22Rv1 (cell line): ENCODE data around the gene ADNP.

Experiments used
- ZFX ChIP-seq: fragments of 450-650 bp; IDR thresholded peaks from 2 replicates; pipeline ENCODE4 v1.6.1; 2017; ENCODE audit warnings: antibody characterized with exemption, borderline replicate concordance
- TF ChIP-seq, protein P1 (sequence below): fragments of 450-650 bp; IDR thresholded peaks from 2 replicates; pipeline ENCODE4 v1.5.1; 2017; ENCODE audit warnings: mild to moderate bottlenecking

DNA sequence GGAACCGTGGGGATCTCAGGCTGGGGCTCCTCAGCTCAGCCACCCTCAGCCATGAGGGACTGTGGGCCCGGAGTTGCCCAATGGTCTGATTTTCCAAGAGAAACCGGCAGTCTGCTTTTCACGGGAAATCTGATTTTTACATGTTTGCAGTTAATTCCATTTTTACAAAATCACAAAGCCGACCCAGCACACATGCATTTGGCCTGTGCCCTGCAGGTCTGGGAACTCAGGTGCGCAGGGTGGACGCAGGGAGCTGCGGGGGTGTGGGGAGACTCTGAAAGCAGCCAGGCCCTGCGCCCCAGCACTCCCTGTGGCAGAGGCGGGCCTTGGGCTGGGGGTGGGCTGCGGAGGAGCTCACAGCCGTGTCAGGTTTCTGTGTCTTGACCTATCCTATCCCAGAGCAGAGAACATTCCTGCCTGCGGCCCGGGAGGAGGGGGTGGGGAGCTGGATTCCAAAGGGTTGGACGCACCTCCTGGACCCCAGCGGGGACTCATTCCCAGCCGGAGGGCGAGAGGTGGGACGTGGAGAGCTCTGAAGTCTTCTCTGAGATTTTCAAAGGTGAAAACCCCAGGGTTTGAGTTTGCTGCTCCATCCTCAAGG is 60.6 kb downstream of the ADNP start:
- TF ChIP-seq, protein P1, sequence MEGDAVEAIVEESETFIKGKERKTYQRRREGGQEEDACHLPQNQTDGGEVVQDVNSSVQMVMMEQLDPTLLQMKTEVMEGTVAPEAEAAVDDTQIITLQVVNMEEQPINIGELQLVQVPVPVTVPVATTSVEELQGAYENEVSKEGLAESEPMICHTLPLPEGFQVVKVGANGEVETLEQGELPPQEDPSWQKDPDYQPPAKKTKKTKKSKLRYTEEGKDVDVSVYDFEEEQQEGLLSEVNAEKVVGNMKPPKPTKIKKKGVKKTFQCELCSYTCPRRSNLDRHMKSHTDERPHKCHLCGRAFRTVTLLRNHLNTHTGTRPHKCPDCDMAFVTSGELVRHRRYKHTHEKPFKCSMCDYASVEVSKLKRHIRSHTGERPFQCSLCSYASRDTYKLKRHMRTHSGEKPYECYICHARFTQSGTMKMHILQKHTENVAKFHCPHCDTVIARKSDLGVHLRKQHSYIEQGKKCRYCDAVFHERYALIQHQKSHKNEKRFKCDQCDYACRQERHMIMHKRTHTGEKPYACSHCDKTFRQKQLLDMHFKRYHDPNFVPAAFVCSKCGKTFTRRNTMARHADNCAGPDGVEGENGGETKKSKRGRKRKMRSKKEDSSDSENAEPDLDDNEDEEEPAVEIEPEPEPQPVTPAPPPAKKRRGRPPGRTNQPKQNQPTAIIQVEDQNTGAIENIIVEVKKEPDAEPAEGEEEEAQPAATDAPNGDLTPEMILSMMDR = no peak
- TF ChIP-seq ZFX = no peak
